ENCODE data around the gene GLI1.

DNA sequence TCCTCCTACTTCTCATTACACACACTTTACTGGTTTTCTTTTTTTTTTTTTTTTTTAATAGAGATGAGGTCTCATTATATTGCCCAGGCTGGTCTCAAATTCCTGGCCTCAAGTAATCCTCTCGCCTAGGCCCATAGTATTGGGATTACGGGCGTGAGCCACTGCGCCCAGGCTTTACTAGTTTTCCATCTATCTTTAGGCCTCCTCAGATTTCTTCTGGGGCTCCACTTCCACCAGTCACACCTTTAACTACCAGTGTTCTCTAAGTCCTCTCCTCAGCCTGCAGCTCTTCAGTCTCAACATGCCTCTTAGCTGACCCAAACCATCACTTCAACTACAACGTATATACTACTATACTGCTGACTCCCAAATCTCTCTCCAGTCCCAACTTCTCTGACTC lies 39.1 kb upstream of the GLI1 start:
- TF ChIP-seq EP300 (IDR thresholded peaks at IDR 0.05) = no peak
- TF ChIP-seq, protein P1, sequence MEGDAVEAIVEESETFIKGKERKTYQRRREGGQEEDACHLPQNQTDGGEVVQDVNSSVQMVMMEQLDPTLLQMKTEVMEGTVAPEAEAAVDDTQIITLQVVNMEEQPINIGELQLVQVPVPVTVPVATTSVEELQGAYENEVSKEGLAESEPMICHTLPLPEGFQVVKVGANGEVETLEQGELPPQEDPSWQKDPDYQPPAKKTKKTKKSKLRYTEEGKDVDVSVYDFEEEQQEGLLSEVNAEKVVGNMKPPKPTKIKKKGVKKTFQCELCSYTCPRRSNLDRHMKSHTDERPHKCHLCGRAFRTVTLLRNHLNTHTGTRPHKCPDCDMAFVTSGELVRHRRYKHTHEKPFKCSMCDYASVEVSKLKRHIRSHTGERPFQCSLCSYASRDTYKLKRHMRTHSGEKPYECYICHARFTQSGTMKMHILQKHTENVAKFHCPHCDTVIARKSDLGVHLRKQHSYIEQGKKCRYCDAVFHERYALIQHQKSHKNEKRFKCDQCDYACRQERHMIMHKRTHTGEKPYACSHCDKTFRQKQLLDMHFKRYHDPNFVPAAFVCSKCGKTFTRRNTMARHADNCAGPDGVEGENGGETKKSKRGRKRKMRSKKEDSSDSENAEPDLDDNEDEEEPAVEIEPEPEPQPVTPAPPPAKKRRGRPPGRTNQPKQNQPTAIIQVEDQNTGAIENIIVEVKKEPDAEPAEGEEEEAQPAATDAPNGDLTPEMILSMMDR (IDR thresholded peaks at IDR 0.05) = no peak

All from esophagus muscularis mucosa (tissue), 3 donors.